Effector CD4-positive, alpha-beta T cell (primary cell): ENCODE data around the gene SEC24A.
"Not testable (repeated sequence)": the region's sequence is repeated elsewhere in the genome, so short reads cannot be mapped to it uniquely, and the experiment has no call there.

ENCODE experiments used
- DNase-seq: peaks from one replicate; pipeline ENCODE4 v3.0.0-alpha.2; 2020

The SEC24A gene

DNA sequence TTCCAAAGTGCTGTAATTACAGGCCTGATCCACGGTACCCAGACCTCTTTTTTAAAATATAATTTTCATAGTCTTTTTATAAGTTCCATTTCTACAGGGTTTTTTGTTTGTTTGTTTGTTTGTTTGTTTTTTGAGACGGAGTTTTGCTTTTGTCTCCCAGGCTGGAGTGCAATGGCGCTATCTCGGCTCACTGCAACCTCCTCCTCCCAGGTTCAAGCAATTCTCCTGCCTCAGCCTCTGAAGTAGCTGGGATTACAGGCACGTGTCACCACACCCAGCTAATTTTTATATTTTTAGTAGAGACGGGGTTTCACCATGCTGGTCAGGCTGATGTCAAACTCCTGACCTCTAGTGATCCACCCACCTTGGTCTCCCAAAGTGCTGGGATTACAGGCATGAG is 2.1 kb downstream of the SEC24A start:
- DNase-seq: not testable (repeated sequence)

DNA sequence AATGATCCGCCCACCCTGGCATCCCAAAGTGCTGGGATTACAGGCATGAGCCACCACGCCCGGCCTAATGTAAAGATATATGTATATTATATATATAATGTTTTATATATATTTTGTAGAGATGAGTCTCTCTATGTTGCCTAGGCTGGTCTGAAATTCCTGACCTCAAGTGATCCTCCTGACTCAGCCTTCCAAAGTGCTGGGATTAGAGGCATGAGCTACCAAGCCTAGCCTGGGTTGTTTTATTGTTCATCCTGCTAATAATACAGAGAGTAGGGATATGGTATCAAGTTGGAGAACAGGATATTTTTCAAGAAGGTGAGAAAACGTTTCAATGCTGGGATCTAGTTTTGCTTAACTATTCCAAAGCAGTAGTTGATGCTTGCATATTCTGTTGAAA is 2.9 kb downstream of the SEC24A start:
- DNase-seq: no peak

DNA sequence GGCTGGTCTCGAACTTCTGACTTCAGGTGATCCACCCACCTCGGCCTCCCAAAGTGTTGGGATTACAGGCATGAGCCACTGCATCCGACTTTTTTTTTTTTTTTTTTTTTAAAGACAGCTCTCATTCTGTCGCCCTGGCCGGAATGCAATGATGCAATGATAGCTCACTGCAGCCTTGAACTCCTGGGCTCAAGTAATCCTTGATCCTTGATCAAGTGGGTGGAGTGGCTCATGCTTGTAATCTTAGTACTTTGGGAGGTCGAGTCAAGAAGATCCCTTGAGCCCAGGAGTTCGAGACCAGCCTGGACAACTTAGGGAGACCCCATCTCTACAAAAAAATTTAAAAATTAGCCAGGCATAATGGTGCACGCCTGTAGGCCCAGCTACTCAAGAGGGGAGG is 8.1 kb downstream of the SEC24A start:
- no peak for DNase-seq

DNA sequence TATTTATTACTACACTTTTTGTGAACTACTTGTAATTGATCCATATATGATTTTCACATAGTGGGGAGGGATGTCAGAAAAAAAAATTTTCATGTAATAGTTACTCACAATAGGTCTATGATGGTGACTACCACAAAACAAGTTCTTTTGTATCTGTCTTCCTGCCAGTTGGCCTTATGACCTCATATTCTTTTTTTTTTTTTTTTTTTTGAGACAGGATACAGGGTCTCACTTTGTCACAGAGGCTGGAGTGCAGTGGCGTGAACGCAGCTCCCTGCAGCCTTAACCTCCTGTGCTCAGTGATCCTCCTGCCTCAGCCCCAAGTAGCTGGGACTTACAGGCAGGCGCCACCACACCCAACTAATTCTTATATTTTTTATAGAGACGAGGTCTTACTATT is 10.9 kb downstream of the SEC24A start:
- DNase-seq: no peak

DNA sequence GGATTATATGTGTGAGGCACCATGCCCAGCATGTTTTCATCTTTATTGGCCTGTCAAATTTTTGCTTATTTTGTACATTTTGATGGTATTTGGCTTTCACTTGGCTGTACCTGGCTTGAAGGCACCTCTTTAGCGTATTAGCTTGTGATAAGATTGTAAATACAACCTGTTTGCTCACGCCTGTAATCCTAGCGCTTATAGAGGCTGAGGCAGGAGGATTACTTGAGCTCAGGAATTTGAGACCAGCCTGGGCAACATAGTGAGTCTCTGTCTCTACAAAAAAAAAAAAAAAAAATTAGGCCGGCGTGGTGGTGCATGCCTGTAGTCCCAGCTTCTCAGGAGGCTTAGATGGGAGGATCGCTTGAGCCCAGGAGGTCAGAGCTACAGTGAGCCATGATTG is 11.3 kb downstream of the SEC24A start:
- DNase-seq: no peak

DNA sequence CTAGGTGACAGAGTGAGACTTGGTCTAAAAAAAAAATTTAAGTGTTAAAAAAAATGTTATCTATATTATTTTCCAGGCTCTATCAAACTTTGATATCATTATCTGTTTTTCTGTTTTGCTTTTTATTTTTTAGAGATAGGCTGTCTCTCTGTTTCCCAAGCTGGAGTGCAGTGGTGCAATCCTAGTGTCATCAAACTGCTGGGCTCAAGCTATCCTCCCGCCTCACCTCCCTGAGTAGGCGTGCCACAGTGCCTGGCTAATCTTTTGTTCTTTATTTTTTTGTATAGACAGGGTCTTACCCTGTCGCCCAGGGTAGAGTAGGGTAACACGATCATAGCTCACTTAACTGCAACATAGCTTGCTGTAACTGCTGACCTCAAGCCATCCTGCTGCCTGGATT is 14.4 kb downstream of the SEC24A start:
- DNase-seq: no peak

DNA sequence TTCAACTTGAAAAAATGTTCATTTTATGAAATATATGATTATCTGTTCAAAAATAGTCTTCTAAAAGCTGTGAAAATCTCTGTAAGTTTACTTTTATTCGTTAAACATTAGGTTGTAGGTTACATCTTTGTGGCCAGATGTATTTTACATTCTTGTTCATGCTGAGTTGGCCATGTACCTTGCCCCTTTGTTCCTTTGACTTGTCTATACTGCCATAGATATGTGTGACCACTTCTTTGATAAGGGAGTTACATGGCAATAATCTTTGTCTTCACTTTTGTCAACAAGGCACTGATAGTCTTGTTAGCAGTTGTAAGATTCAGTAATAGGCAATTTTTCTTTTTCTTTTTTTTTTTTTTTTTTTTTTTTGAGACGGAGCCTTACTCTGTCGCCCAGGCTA is 15.9 kb downstream of the SEC24A start:
- no peak for DNase-seq

DNA sequence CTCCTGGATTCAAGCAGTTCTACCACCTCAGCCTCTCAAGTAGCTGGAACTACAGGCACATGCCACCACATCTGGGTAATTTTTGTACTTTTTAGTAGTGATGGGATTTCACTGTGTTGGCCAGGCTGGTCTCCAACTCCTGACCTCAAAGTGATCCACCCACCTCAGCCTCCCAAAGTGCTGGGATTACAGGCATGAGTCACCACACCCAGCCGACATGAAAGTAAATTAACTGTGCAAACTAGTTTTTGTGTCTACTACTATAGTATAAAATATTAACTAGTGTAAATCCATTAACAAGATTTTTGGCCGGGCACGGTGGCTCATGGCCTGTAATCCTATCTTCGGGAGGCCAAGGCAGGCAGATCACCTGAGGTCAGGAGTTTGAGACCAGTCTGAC is 25.0 kb downstream of the SEC24A start:
- DNase-seq: not testable (repeated sequence)

DNA sequence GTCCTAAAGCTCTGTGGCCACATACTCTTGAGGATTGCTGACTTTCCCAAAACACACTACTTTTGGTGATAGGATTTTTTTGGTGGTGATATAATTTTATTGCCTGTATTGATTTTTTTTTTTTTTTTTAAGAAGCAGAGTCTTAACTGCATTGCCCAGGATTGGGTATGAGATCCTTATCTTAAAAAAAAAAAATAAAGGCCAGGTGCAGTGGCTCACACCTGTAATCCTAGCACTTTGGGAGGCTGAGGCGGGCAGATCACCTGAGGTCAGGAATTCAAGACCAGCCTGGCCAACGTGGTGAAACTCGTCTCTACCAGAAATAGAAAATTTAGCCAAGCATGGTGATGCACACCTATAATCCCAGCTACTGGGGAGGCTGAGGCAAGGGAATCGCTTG is 28.8 kb downstream of the SEC24A start:
- DNase-seq: not testable (repeated sequence)

DNA sequence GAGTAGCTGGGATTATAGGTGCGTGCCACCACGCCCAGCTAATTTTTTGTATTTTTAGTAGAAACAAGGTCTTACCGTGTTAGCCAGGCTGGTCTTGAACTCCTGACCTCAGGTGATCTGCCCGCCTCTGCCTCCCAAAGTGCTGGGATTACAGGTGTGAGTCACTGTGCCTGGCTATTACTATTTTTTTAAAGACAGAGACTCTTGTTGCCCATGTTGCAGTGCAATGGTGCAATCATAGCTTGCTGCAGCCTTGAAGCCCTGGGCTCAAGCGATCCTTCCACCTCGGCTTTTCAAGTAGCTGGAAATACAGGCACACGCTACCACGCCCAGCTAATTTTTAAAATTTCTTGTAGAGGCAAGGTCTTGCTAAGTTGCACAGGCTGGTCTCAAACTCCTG is 41.6 kb downstream of the SEC24A start:
- DNase-seq: not testable (repeated sequence)

DNA sequence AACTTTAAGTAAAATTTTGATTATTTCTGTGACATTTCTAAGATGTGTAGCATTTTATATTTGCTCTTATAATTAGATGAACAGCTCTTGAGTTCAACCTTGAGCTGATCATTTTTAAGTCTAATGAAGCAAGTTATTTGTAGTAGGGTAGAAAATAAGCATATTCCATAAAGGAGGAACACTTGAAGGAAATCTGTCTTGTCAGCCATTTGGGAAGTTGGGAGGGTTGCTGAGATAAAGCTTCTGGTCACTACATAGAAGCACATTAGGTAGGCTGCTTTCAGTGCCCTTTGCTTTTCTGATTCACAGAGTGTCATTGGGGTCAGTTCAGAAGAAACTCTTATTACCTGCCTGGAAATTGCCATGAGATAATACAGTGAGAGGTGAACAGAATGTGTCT is 44.1 kb downstream of the SEC24A start:
- DNase-seq: no peak

DNA sequence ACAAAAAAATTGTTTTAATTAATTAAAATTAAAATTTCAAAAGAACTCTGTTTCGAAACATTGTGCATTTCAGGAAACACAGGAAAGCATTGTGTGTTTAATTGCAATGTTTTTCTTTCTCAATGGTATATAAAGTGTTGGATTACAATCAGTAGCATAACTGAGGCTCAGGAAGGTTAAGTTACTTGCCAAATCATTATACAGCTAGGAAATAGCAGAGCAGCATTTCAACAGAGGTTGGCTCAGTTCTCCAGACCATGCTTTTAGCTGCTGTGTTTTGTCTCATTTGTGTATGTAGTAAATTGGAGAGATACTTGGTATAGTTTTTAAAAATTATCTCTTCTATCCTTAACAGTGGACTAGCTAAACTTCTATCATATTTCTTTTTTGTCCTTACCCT is 59.7 kb downstream of the SEC24A start:
- DNase-seq: no peak

DNA sequence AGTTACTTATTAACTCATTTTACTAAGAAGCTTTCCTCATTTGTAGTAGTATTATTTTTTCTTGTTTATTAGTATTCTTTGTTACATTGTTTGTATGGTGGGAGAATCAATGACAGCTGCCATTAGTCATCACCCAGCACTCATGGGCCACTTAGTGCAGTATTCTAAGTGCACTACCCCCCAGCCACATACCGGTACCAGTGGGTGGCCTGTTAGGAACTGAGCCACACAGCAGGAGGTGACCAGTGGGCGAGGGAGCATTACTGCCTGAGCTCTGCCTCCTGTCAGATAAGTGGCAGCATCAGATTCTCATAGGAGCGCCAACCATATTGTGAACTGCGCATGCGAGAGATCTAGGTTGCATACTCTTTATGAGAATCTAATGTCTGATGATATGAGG is 65.5 kb downstream of the SEC24A start:
- DNase-seq: no peak

DNA sequence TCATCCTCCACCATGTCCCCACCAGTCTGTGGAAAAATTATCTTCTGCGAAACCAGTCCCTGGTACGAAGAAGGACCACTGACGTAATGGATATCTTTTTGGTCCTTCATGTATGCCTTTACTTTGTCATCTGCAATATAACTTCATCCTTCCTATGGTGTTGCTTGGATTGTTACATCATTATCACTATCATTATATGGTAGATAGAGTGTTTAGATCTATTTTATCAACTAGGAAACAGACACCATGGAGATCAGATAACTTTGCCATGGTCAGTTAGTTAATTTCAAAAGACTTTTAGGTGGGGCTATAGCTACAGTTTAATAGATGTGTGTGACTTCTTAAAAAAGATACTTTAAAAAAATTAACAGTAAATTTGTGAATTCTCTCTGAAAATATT is 66.0 kb downstream of the SEC24A start:
- DNase-seq: no peak

DNA sequence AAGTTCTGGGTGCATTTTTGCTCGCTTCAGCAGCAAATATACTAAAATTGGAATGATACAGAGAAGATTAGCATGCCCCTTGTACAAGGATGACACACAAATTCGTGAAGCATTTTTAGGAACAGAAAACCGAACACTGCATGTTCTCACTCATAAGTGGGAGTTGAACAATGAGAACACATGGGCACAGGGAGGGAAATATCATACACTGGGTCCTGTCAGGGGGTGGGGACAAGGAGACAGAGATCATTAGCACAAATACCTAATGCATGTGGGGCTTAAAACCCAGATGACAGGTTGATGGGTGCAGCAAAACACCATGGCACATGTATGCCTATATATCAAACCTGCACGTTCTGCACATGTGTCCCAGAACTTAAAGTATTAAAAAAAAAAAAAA is 66.9 kb downstream of the SEC24A start:
- not testable (repeated sequence) for DNase-seq

DNA sequence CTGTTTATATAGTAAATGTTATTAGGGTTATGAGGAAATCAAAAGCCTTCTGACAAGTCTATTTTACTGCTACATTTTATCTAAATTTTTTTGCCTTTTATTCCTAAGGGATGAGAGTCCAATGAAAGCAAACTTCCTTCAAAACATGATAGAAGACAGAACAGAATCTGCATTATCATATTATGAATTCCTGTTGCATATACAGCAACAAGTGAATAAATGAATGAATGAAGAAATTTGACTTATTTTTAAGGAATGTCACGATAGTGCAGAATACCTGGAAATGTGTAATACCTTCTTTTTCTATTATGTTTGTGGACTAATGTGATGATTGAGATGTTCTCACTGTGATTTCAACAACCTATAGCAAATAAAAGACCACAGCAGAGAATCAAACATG is 76.3 kb downstream of the SEC24A start:
- no peak for DNase-seq

DNA sequence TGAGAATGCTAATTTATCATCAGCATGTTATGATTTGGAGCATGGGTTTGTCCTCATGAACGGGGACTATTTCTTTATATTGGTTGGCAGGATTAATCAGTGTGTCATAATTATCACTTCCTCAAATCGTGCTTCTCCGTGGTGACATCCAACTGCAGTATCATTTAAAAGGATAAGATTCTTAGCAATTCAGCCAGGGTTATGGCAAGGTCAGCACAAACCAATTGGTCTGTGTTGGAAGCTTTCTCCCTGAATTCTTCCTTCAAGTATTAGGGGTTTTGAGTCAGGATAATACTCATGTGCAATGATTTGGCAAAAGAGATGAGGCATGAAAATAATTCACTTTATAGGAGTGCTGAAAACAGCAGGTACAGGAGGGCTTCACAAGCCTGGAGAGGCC is 84.2 kb downstream of the SEC24A start:
- no peak for DNase-seq

DNA sequence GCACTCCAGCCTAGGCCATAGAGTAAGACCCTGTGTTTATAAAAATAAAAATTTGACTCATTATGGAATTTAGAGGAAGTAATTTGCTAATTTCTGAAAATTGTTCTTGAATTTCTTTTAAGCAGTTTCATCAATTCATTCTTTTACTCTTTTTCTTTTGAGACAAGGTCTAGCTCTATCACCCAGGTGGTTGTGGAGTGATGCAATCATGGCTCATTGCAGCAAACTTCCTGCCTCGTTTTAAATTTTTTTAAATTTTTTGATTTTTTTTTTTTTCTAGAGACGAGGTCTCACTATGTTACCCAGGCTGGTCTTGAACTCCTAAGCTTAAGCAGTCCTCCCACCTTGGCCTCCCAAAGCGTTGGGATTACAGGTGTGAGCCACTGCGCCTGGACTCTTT is 86.7 kb downstream of the SEC24A start:
- no peak for DNase-seq

DNA sequence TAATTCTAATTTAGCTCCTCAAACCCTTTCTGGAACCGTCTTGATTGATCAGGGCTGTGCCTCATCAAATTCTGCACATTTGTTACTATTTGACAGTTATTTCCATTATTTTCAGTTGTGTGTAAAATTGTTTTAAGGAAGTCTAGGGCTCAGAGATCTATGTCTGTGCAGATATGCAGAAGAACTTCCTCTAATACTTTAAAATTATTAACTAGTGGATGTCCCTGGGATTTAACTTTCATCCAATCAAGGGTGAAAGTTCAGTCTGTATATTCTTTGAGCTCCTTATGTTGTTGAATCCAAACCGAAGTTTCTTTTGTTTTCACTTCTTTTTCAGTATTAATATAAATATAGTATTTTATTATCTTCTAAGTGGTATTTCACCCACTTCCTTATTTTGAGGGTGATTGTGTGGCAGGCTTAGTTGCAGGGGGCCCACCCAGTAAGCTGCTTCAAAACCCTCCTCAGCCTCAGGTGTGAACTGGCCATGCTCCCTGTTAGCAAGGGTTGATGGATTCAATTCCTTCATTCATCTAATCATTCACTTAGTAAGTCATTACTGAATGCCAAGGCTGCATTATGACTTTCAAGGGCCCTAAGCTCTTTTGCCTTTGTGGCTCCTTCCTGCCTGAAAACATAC is 87.7 kb downstream of the SEC24A start:
- DNase-seq: no peak

DNA sequence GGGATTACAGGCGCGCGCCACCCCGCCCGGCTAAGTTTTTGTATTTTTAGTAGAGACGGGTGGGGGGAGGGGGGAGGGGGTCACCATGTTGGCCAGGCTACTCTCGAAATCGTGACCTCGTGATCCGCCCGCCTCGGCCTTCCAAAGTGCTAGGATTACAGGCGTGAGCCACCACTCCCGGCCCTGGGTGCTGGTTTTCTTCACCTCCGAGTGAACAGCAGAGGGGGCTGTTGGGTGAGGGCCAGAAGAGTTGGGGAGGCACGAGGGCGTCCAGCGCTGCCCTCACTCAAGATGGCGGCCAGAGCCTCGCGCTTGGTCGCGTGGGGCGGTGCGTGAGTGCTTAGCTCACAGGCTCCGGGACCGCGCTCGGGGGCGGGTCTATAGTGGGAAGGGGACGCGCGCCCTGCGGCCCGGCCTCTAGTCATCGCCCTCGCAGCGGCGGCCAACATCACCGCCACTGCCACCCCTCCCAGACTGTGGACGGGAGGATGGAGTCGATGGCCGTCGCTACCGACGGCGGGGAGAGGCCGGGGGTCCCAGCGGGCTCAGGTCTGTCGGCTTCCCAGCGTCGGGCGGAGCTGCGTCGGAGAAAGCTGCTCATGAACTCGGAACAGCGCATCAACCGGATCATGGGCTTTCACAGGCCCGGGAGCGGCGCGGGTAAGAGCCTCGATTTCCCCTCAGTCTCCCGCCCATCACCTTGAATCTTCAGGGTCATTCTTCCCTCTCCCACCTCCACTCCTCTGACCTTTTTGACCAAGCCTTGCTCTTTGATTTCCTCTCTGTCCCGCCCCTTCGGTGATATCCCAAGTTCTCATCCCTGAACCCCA is 89.8 kb downstream of the SEC24A start, which contains the start of gene CAMLG:
TSS of gene CAMLG (plus strand) at position 416 of the 830 bp plus-strand sequence. CDS start at position 489, 73 bp downstream.
- peak; percentile 96 for DNase-seq

DNA sequence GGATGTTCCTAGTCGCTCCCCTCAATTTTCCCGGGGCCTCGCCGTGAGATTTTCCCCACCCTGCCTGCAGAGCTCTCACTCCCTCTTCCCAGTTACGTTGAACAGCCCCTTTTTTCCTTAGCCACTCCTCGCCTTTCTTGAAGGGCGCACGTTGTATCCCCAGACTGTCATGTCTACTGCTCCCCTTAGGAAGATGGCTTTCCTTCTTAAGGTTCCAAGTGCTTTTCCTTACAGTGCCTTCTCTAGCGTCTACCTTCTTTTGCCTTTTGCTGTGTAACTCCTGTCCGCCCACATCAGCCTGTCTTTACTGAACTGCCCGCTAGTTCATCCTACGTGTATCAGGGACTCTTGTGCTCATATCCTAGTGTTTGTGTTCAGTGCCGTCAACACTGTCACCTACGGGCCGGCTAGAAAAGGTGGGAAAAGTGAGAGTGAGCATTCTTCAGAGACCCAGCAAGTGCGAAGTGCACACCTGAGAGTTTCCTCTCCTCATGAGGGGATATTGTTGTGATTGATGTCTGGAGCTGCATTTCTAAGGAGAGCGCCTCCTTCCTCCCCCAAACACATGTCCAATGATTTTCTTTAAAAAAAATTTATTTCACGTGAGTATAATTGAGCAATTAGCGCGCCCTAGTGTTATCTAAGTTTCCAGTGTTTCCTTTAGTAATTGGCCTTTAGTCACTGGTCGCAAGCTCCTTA is 90.5 kb downstream of the SEC24A start:
- no peak for DNase-seq

DNA sequence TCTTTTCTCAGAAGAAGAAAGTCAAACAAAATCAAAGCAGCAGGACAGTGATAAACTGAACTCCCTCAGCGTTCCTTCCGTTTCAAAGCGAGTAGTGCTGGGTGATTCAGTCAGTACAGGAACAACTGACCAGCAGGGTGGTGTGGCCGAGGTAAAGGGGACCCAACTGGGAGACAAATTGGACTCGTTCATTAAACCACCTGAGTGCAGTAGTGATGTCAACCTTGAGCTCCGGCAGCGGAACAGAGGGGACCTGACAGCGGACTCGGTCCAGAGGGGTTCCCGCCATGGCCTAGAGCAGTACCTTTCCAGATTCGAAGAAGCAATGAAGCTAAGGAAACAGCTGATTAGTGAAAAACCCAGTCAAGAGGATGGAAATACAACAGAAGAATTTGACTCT is 92.5 kb downstream of the SEC24A start:
- DNase-seq: no peak

DNA sequence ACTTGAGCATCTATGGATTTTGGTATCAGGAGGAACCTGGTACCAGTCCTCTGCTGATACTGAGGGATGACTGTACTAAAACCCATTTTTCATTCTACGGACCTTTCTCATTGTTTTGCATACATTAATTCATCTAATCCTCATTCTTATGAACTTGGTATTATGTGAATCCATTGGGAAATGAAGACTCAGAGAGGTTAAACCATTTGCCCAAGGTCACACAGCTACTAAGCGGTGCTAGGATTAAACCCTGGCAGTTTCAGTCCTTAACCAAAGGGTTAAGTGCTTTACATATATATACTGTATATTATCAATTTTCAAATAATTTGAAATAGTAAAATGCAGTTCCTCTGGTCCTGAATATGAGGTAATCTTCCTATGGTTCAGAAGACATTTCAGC is 93.5 kb downstream of the SEC24A start:
- no peak for DNase-seq

DNA sequence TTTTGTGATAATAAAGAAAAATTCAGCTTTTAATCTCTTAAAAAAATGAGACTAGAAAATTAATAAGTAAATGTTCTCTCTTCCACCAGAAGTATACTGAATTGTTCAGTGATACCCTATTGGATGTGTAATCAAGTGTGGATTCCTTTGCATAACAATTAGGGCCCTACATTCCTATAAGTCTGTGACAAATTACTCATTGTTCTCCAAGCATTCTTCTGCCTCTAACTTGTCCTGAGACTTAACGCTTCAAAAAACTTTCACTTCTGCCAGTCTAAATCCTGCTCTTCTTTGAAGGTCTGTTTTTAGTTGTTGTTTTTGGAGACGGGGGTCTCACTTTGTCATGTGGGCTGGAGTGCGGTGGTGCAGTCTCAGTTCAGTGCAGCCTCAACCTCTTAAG is 100.8 kb downstream of the SEC24A start:
- no peak for DNase-seq
